Measurements from ENCODE around the gene OR51B5.
"Not testable (repeated sequence)": the region's sequence is repeated elsewhere in the genome, so short reads cannot be mapped to it uniquely, and the experiment has no call there.

OR51B5 gene

GRCh38 chr11:5343474-5344335, at the start of gene OR51B5:
Gene OR51B5 (minus strand): TSS chr11:5343524. CDS start chr11:5343524, 0 bp downstream.
- in situ Hi-C loops (cut with MboI; ENCODE audit: low sequenced_read_pairs), result no loop called here

GRCh38 chr11:5390210-5390609, 46.9 kb upstream of the OR51B5 start:
- in situ Hi-C loops (cut with MboI; ENCODE audit: low sequenced_read_pairs), result no loop called here

- in situ Hi-C loops (cut with MboI; ENCODE audit: low sequenced_read_pairs), result no loop called here
Observed at GRCh38 chr11:5384335-5384734, 41.0 kb upstream of the OR51B5 start.

- in situ Hi-C loops (cut with MboI; ENCODE audit: low sequenced_read_pairs), result no loop called here
Observed at GRCh38 chr11:5383576-5383975, 40.3 kb upstream of the OR51B5 start, which contains the start of gene OR51M1. Gene OR51M1 (plus strand): TSS chr11:5383812. CDS start chr11:5389399, 5,587 bp downstream.

GRCh38 chr11:5380740-5381342, 37.5 kb upstream of the OR51B5 start:
- in situ Hi-C loops (cut with MboI; ENCODE audit: low sequenced_read_pairs), result no loop called here

- in situ Hi-C loops (cut with MboI; ENCODE audit: low sequenced_read_pairs), result no loop called here
Observed at GRCh38 chr11:5369789-5370188, 26.5 kb upstream of the OR51B5 start.

- in situ Hi-C loops (cut with MboI; ENCODE audit: low sequenced_read_pairs), result no loop called here
Observed at GRCh38 chr11:5368502-5369043, 25.2 kb upstream of the OR51B5 start.

- in situ Hi-C loops (cut with MboI; ENCODE audit: low sequenced_read_pairs), result no loop called here
Observed at GRCh38 chr11:5367448-5368074, 24.2 kb upstream of the OR51B5 start.

DNA sequence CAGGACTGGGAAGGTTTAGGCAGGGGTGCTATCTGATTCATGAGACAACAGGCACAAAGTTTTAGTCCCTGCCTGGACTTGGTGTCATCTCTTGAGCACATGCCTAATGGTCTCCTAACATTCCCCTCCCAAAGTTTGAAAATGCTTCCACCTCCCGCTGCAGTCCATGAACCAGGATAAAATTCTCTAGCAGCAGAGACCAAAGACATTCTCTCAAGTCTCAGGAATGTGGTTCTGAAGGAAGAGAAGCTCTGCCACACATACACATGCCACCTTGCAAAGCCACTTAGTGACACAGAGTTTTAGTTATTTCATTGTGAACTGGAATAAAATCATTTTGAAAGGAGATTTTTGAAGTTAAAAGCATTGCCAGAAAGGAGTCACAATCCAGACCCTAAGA, 23.5 kb upstream of the OR51B5 start:
- in situ Hi-C loops (cut with MboI; ENCODE audit: low sequenced_read_pairs), result no loop called here

GRCh38 chr11:5366365-5366764, 23.0 kb upstream of the OR51B5 start:
- in situ Hi-C loops (cut with MboI; ENCODE audit: low sequenced_read_pairs), result not testable (repeated sequence)

- in situ Hi-C loops (cut with MboI; ENCODE audit: low sequenced_read_pairs), result no loop called here
Observed at GRCh38 chr11:5364214-5364613, 20.9 kb upstream of the OR51B5 start.

DNA sequence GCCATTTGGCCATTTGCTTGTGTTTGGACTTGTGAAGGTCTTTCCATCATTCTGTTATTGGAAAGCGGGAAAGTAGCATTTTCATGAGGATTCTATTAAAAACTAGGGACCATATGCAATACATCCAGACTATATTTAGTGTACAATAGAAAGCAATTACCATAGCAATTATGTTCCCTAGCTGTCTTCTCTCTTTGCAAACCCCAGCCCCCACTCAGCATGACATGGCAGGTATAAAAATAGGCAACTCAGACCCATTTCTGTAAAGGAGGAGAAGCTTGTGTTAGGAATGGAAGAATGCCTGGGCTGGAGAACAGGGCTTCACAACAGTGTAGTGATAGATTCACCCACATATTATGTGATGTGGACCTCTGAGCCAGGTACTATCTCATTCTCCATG, 20.4 kb upstream of the OR51B5 start:
- in situ Hi-C loops (cut with MboI; ENCODE audit: low sequenced_read_pairs), result no loop called here

- in situ Hi-C loops (cut with MboI; ENCODE audit: low sequenced_read_pairs), result no loop called here
Observed at GRCh38 chr11:5362017-5362625, 18.8 kb upstream of the OR51B5 start.

DNA sequence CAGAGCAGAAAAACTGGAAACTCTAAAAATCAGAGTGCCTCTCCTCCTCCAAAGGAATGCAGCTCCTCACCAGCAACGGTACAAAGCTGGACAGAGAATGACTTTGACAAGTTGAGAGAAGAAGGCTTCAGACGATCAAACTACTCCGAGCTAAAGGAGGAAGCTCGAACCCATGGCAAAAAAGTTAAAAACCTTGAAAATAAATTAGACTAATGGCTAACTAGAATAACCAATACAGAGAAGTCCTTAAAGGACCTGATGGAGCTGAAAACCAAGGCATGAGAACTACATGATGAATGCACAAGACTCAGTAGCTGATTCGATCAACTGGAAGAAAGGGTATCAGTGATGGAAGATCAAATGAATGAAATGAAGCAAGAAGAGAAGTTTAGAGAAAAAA, 12.7 kb upstream of the OR51B5 start:
- in situ Hi-C loops (cut with MboI; ENCODE audit: low sequenced_read_pairs), result not testable (repeated sequence)

GRCh38 chr11:5351208-5351607, 7.9 kb upstream of the OR51B5 start, which contains the start of gene OR51B6:
Gene OR51B6 (plus strand): TSS chr11:5351508. CDS start chr11:5351508, 0 bp downstream.
- in situ Hi-C loops (cut with MboI; ENCODE audit: low sequenced_read_pairs), result no loop called here

- in situ Hi-C loops (cut with MboI; ENCODE audit: low sequenced_read_pairs), result no loop called here
Observed at GRCh38 chr11:5349550-5349949, 6.2 kb upstream of the OR51B5 start.

DNA sequence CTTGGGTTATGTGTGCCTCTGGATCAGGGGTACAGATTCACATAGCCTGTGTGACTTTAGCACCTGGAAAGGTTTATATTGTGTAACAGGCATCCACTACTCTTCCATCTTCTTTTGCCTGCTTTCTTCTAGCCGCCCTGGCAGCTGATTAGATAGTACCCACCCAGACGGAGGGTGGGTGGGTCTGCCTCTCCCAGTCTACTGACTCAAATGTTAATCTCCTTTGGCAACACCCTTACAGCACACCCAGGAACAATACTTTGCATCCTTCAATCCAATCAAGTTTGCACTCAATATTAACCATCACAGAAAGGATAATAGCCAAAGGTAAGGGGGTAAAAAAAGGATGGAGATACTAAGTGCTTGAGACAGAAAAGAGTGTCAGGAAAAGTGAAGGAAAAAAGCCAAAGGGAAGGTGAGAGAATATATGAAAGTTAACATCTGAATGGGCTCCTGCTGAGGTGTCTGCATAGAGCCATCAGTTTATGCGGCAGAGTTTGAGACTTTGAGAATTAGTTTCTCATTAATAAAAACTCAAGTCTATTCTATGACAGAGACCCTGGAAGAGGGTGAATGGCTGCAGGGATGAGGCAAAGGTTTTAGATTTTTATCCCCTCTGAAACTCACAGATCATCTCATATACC, 5.3 kb upstream of the OR51B5 start:
- in situ Hi-C loops (cut with MboI; ENCODE audit: low sequenced_read_pairs), result no loop called here

GRCh38 chr11:5345831-5346230, 2.5 kb upstream of the OR51B5 start:
- in situ Hi-C loops (cut with MboI; ENCODE audit: low sequenced_read_pairs), result no loop called here

- in situ Hi-C loops (cut with MboI; ENCODE audit: low sequenced_read_pairs), result no loop called here
Observed at GRCh38 chr11:5339771-5340322, 3.5 kb downstream of the OR51B5 start.

DNA sequence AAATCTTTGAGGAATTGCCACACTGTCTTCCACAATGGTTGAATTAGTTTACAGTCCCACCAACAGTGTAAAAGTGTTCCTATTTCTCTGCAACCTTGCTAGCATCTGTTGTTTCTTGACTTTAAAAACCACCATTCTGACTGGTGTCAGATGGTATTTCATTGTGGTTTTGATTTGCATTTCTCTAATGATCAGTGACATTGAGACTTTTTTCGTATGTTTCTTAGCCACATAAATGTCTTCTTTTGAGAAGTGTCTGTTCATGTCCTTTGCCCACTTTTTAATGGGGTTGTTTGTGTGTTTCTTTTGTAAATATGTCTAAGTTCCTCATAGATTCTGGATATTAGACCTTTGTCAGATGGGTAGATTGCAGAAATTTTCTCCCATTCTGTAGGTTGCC, 6.1 kb downstream of the OR51B5 start:
- in situ Hi-C loops (cut with MboI; ENCODE audit: low sequenced_read_pairs), result not testable (repeated sequence)
